Trophoblast cell (in vitro differentiated cells and primary cell): ENCODE measurements around the gene ADNP2.

ENCODE experiments used
- DNase-seq, 2 donors: peaks; one replicate each; pipeline ENCODE4 v3.0.0-alpha.2; 2016
- H2AFZ ChIP-seq: 2 replicates; pipeline ENCODE4 v1.6.1; 2013; ENCODE audit warnings: low read length, moderate library complexity, mild to moderate bottlenecking; ENCODE audit not compliant: insufficient read depth, poor library complexity
- H2AK5ac ChIP-seq: 2 replicates; pipeline ENCODE4 v1.6.1; 2013; ENCODE audit warnings: mild to moderate bottlenecking, low read length
- H2BK120ac ChIP-seq: 2 replicates; pipeline ENCODE4 v1.6.1; 2013; ENCODE audit warnings: low read length, mild to moderate bottlenecking, moderate library complexity; ENCODE audit not compliant: insufficient read depth, poor library complexity
- H2BK12ac ChIP-seq: 2 replicates; pipeline ENCODE4 v1.6.1; 2013; ENCODE audit warnings: mild to moderate bottlenecking, low read length, moderate library complexity
- H2BK5ac ChIP-seq: 2 replicates; pipeline ENCODE4 v1.6.1; 2013; ENCODE audit warnings: low read length, low read depth, moderate library complexity, mild to moderate bottlenecking; ENCODE audit not compliant: poor library complexity
- H3K14ac ChIP-seq: 2 replicates; pipeline ENCODE4 v1.6.1; 2013; ENCODE audit warnings: mild to moderate bottlenecking, low read length
- H3K18ac ChIP-seq: 2 replicates; pipeline ENCODE4 v1.6.1; 2013; ENCODE audit warnings: mild to moderate bottlenecking, low read length
- H3K23ac ChIP-seq: 2 replicates; pipeline ENCODE4 v1.6.1; 2013; ENCODE audit warnings: low read length
- H3K27ac ChIP-seq: 2 replicates; pipeline ENCODE4 v1.5.1; 2013; ENCODE audit warnings: low read depth, mild to moderate bottlenecking, inconsistent platforms, low read length, moderate library complexity
- H3K27me3 ChIP-seq: 2 replicates; pipeline ENCODE4 v1.6.1; 2013; ENCODE audit warnings: inconsistent platforms, mild to moderate bottlenecking, low read length, moderate library complexity; ENCODE audit not compliant: insufficient read depth
- H3K36me3 ChIP-seq, 2 experiments: 1 replicate in 1 of 2; 2 replicates in 1 of 2; pipeline ENCODE4 v1.6.1; 2013; ENCODE audit warnings: low read length in 2 of 2, mild to moderate bottlenecking in 2 of 2, moderate library complexity in 1 of 2; ENCODE audit not compliant: insufficient read depth in 2 of 2, control insufficient read depth in 1 of 2
- H3K4ac ChIP-seq: 2 replicates; pipeline ENCODE4 v1.6.1; 2013; ENCODE audit warnings: low read depth, mild to moderate bottlenecking, low read length, moderate library complexity
- H3K4me1 ChIP-seq, 2 experiments: 1 replicate in 1 of 2; 2 replicates in 1 of 2; pipeline ENCODE4 v1.6.1; 2013; ENCODE audit warnings: low read length in 2 of 2, mild to moderate bottlenecking in 2 of 2, moderate library complexity in 1 of 2; ENCODE audit not compliant: insufficient read depth in 2 of 2, control insufficient read depth in 1 of 2
- H3K4me2 ChIP-seq: 2 replicates; pipeline ENCODE4 v1.6.1; 2013; ENCODE audit warnings: inconsistent platforms, mild to moderate bottlenecking, low read length, moderate library complexity
- H3K4me3 ChIP-seq: 2 replicates; pipeline ENCODE4 v1.5.1; 2013; ENCODE audit warnings: mild to moderate bottlenecking, low read depth, low read length, inconsistent platforms
- H3K79me1 ChIP-seq: one replicate; pipeline ENCODE4 v1.6.1; 2013; ENCODE audit warnings: low read length
- H3K79me2 ChIP-seq: 2 replicates; pipeline ENCODE4 v1.6.1; 2013; ENCODE audit warnings: low read length, mild to moderate bottlenecking; ENCODE audit not compliant: control insufficient read depth, insufficient read depth, poor library complexity
- H3K9ac ChIP-seq: 2 replicates; pipeline ENCODE4 v1.6.1; 2013; ENCODE audit warnings: mild to moderate bottlenecking, low read length
- H3K9me3 ChIP-seq: 2 replicates; pipeline ENCODE4 v1.6.1; 2013; ENCODE audit warnings: low read depth, mild to moderate bottlenecking, control low read depth, inconsistent platforms, low read length; ENCODE audit not compliant: insufficient read depth
- H4K12ac ChIP-seq: 2 replicates; pipeline ENCODE4 v1.6.1; 2013; ENCODE audit warnings: low read depth, mild to moderate bottlenecking, low read length, moderate library complexity
- H4K8ac ChIP-seq: 2 replicates; pipeline ENCODE4 v1.6.1; 2013; ENCODE audit warnings: low read depth, mild to moderate bottlenecking, low read length, moderate library complexity
- H4K91ac ChIP-seq: one replicate; pipeline ENCODE4 v1.6.1; 2013; ENCODE audit warnings: low read depth, mild to moderate bottlenecking, low read length, moderate library complexity
- WGBS: extraction: QIAGEN DNeasy Blood & Tissue Kit; methylation state at CpG from one replicate; pipeline ENCODE4 v1.1.7; 2013; ENCODE audit warnings: missing lambda C conversion rate; ENCODE audit not compliant: insufficient read length, insufficient coverage; ENCODE audit errors: extremely low coverage; 5-methylcytosine and 5-hydroxymethylcytosine counted together

Gene ADNP2

DNA sequence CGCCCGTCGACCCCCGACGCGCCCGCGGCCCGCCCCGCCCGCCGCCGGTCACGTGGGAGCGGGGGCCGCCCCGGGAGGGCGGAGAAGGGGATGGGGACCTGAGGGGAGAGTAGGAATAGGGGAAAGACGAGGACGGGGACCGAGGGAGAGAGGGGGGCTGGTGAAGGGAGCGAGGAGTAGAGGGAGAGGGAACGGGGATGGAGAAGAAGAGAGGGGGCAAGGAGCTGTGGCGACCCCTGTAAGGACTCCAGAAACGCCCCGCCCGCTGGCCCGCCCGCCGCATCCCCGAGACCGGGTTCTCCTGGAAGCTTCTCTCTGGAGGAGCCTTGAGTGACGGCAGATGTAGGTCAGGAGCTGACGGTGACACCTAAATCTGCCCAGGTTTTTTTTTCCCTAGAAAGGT, 615 bp downstream of the ADNP2 start:
- Histone ChIP-seq H3K36me3 (no peaks in the 10 kb centered on the region), H3K4me3 (peak overlapping the region; percentile 85), H3K27me3 (no peaks in the 10 kb centered on the region), H3K18ac (peak overlapping the region; percentile 96), H3K4me2 (peak overlapping the region; percentile 76), H4K12ac (peak overlapping the region; percentile 86), H2AK5ac (no peak overlapping the region), H3K4ac (peak overlapping the region; percentile 47), H3K9ac (peak overlapping the region; percentile 39), H4K91ac (peak overlapping the region; percentile 97), H3K4me1 (peaks cover 11 to 15% of the 10 kb centered on the region in 2 experiments), H3K79me1 (peaks cover 10% of the 10 kb centered on the region), H2BK12ac (peak overlapping the region; percentile 38), H2BK120ac (peak overlapping the region; percentile 63), H2BK5ac (no peak overlapping the region), H4K8ac (peak overlapping the region; percentile 87), H3K23ac (no peak overlapping the region), H2AFZ (peak overlapping the region; percentile 86), H3K27ac (no peak overlapping the region), H3K14ac (peak overlapping the region; percentile 85), H3K9me3 (peaks cover 2% of the 10 kb centered on the region), H3K79me2 (peaks cover 11% of the 10 kb centered on the region)
- DNase-seq: peak in 1 of 2 donors; percentile 46
- no CpG with 5 or more reads among the region's 34 CpGs for WGBS

GRCh38 chr18:80112624-80113248, 3.7 kb downstream of the ADNP2 start:
- no peak overlapping the region for H3K23ac ChIP-seq
- H3K14ac ChIP-seq: no peak overlapping the region
- no peak overlapping the region for H3K18ac ChIP-seq
- H2AK5ac ChIP-seq: no peak overlapping the region
- H4K8ac ChIP-seq: no peak overlapping the region
- no peak overlapping the region for H3K4me3 ChIP-seq
- no peak overlapping the region for H4K12ac ChIP-seq
- H2BK5ac ChIP-seq: no peak overlapping the region
- H4K91ac ChIP-seq: no peak overlapping the region
- H3K9me3 ChIP-seq: peaks cover 2% of the 10 kb centered on the region
- H2BK120ac ChIP-seq: no peak overlapping the region
- H3K79me2 ChIP-seq: peaks cover 19% of the 10 kb centered on the region
- H3K36me3 ChIP-seq: peaks cover 0 to 3% of the 10 kb centered on the region in 2 experiments
- no peak overlapping the region for H3K27ac ChIP-seq
- H3K4ac ChIP-seq: peak overlapping the region; percentile 66
- no peak overlapping the region for H3K9ac ChIP-seq
- no peak overlapping the region for H3K4me2 ChIP-seq
- DNase-seq: no peak
- WGBS: no CpG with 5 or more reads among the region's 1 CpG
- no peak overlapping the region for H2BK12ac ChIP-seq
- peaks cover 2 to 8% of the 10 kb centered on the region in 2 experiments for H3K4me1 ChIP-seq
- no peak overlapping the region for H2AFZ ChIP-seq
- peaks cover 10% of the 10 kb centered on the region for H3K79me1 ChIP-seq
- H3K27me3 ChIP-seq: no peaks in the 10 kb centered on the region

DNA sequence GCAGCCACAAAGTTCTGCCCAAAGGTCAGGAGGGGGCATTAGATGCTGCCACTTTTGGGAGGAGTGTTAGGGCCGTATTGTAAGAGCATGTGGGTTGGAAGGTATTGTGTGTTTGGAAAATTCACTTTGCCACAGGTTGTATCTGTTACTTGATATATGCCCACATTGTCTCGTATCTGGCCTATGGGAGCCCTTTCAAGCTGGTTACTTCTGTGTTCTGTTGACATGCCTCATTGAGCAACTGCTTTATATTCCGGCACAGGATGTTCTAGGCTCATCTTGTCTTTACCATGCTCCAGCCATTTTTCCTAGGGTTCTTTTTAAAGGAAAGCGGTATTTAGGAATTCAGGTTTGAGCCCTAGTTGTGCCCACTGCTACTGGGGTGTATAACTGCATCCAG, 6.0 kb downstream of the ADNP2 start:
- Histone ChIP-seq H2AFZ (no peak overlapping the region), H2BK120ac (no peak overlapping the region), H4K91ac (no peak overlapping the region), H3K4me2 (no peak overlapping the region), H3K27ac (no peak overlapping the region), H3K18ac (no peak overlapping the region), H3K23ac (no peak overlapping the region), H3K79me1 (no peaks in the 10 kb centered on the region), H3K79me2 (peaks cover 16% of the 10 kb centered on the region), H3K4me1 (peaks cover 2 to 10% of the 10 kb centered on the region in 2 experiments), H3K4ac (peak overlapping the region; percentile 78), H3K9me3 (no peaks in the 10 kb centered on the region), H3K36me3 (peaks cover 4 to 11% of the 10 kb centered on the region in 2 experiments), H3K9ac (no peak overlapping the region), H2BK12ac (no peak overlapping the region), H3K4me3 (no peak overlapping the region), H3K27me3 (no peaks in the 10 kb centered on the region), H4K8ac (no peak overlapping the region), H3K14ac (no peak overlapping the region), H2AK5ac (no peak overlapping the region), H4K12ac (no peak overlapping the region), H2BK5ac (no peak overlapping the region)
- no peak for DNase-seq
- WGBS: no CpG with 5 or more reads among the region's 4 CpGs

- Histone ChIP-seq H4K12ac (no peak overlapping the region), H4K91ac (no peak overlapping the region), H3K4me1 (peaks cover 0 to 5% of the 10 kb centered on the region in 2 experiments), H3K4ac (no peak overlapping the region), H3K23ac (no peak overlapping the region), H3K79me2 (peaks cover 7% of the 10 kb centered on the region), H3K36me3 (peaks cover 4 to 15% of the 10 kb centered on the region in 2 experiments), H3K4me2 (no peak overlapping the region), H3K14ac (no peak overlapping the region), H2BK12ac (no peak overlapping the region), H3K79me1 (no peaks in the 10 kb centered on the region), H2AK5ac (no peak overlapping the region), H2BK120ac (no peak overlapping the region), H3K27ac (no peak overlapping the region), H3K9me3 (no peaks in the 10 kb centered on the region), H3K18ac (no peak overlapping the region), H2AFZ (no peak overlapping the region), H3K4me3 (no peak overlapping the region), H3K27me3 (no peaks in the 10 kb centered on the region), H4K8ac (no peak overlapping the region), H2BK5ac (no peak overlapping the region), H3K9ac (no peak overlapping the region)
- WGBS: no CpG with 5 or more reads among the region's 6 CpGs
- DNase-seq: no peak
Observed at GRCh38 chr18:80119111-80119510, 10.0 kb downstream of the ADNP2 start.
